MM.1S (cell line): ENCODE results near the gene CXCR3.

Experiments
- CTCF ChIP-seq: fragments of 300-600 bp; sonication (generic); IDR thresholded peaks from 2 replicates; pipeline ENCODE4 v1.5.1; 2016; ENCODE audit warnings: antibody characterized with exemption, low read length, mixed read lengths
- EZH2 ChIP-seq: fragments of 300-600 bp; sonication (generic); optimal IDR thresholded peaks from 2 replicates; pipeline ENCODE3; 2017; ENCODE audit warnings: low read depth, mild to moderate bottlenecking, antibody characterized with exemption, low read length, mixed read lengths
- EZH2phosphoT487 ChIP-seq: fragments of 300-600 bp; sonication (generic); IDR thresholded peaks from 2 replicates; pipeline ENCODE4 v1.6.1; 2018; ENCODE audit warnings: antibody characterized with exemption, low read length

GRCh38 chrX:71619193-71619592 lies 882 bp upstream of the CXCR3 start:
- TF ChIP-seq CTCF: no peak
- no peak for TF ChIP-seq EZH2
- no peak for TF ChIP-seq EZH2phosphoT487
